ENCODE results near the gene MRPL40. TPM values are rescaled to one million over a fixed set of nuclear protein-coding genes. Genes with fewer than 3 reads are reported as not detected.

The MRPL40 gene
- total and polyA plus RNA-seq, 2 experiments from 2014 or later: 15.5 to 53.5 TPM

- Mint-ChIP-seq H3K36me3 (ENCODE audit: low read depth) (peaks cover 23% of the 10 kb centered on the region), H3K4me1 (no peaks in the 10 kb centered on the region; the same call in 2 of the 3 replicates)
These were observed 8.3 kb downstream of the MRPL40 start for GRCh38 chr22:19440411-19441195.

DNA sequence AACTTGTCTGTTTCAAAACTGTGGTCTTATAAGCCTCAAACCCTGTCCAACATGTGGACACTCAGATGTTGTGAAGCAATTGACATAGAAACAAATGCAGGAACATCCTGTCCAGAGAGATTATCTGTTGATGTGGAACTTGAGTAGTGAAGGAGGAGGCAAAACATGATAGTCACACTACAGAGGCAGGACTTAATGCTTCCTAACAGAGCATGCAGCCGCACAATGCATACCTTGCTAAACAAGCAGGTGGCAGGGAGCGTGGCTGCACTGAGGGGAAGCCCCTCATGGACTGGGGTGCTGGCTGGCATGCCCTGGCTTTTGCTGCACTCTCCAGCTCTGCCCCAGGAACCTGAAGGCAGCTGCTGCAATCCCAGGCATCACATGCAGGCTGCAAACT lies 9.8 kb downstream of the MRPL40 start:
- Mint-ChIP-seq H3K9me3 (no peaks in the 10 kb centered on the region; the same call in 2 of the 3 replicates), H3K27ac (no peak overlapping the region), H3K4me1 (peaks cover 9% of the 10 kb centered on the region), H3K36me3 (ENCODE audit: low read depth) (peaks cover 27% of the 10 kb centered on the region), H3K27me3 (ENCODE audit: insufficient read depth, low read depth, poor library complexity) (peaks cover 14% of the 10 kb centered on the region), H3K4me3 (no peak overlapping the region)
- no peak overlapping the region for H3K4me3 ChIP-seq
- ATAC-seq (no peak), DNase-seq (ENCODE audit: low spot score) (no peak)
- peaks cover 48% of the 10 kb centered on the region for H3K79me2 ChIP-seq (replicated peaks; ENCODE audit: insufficient read depth)
- no peak overlapping the region for H2AFZ ChIP-seq
- peaks cover 59% of the 10 kb centered on the region for H4K20me1 ChIP-seq (replicated peaks; ENCODE audit: insufficient read depth)
- H3K9me2 ChIP-seq (ENCODE audit: insufficient read depth): no peaks in the 10 kb centered on the region
- H3K27me3 ChIP-seq (ENCODE audit: insufficient read depth): peaks cover 8% of the 10 kb centered on the region
- H3K4me2 ChIP-seq: no peak overlapping the region
- H3K4me1 ChIP-seq (ENCODE audit: insufficient read depth): peaks cover 6% of the 10 kb centered on the region; the same call in 1 of the 2 replicates
- no peak overlapping the region for H3K27ac ChIP-seq (ENCODE audit: low read depth)
- H3K36me3 ChIP-seq (ENCODE audit: insufficient read depth): no peaks in the 10 kb centered on the region; the same call in 1 of the 2 replicates
- no peaks in the 10 kb centered on the region for H3F3A ChIP-seq (replicated peaks; ENCODE audit: low read depth)
- TF ChIP-seq, protein P1, sequence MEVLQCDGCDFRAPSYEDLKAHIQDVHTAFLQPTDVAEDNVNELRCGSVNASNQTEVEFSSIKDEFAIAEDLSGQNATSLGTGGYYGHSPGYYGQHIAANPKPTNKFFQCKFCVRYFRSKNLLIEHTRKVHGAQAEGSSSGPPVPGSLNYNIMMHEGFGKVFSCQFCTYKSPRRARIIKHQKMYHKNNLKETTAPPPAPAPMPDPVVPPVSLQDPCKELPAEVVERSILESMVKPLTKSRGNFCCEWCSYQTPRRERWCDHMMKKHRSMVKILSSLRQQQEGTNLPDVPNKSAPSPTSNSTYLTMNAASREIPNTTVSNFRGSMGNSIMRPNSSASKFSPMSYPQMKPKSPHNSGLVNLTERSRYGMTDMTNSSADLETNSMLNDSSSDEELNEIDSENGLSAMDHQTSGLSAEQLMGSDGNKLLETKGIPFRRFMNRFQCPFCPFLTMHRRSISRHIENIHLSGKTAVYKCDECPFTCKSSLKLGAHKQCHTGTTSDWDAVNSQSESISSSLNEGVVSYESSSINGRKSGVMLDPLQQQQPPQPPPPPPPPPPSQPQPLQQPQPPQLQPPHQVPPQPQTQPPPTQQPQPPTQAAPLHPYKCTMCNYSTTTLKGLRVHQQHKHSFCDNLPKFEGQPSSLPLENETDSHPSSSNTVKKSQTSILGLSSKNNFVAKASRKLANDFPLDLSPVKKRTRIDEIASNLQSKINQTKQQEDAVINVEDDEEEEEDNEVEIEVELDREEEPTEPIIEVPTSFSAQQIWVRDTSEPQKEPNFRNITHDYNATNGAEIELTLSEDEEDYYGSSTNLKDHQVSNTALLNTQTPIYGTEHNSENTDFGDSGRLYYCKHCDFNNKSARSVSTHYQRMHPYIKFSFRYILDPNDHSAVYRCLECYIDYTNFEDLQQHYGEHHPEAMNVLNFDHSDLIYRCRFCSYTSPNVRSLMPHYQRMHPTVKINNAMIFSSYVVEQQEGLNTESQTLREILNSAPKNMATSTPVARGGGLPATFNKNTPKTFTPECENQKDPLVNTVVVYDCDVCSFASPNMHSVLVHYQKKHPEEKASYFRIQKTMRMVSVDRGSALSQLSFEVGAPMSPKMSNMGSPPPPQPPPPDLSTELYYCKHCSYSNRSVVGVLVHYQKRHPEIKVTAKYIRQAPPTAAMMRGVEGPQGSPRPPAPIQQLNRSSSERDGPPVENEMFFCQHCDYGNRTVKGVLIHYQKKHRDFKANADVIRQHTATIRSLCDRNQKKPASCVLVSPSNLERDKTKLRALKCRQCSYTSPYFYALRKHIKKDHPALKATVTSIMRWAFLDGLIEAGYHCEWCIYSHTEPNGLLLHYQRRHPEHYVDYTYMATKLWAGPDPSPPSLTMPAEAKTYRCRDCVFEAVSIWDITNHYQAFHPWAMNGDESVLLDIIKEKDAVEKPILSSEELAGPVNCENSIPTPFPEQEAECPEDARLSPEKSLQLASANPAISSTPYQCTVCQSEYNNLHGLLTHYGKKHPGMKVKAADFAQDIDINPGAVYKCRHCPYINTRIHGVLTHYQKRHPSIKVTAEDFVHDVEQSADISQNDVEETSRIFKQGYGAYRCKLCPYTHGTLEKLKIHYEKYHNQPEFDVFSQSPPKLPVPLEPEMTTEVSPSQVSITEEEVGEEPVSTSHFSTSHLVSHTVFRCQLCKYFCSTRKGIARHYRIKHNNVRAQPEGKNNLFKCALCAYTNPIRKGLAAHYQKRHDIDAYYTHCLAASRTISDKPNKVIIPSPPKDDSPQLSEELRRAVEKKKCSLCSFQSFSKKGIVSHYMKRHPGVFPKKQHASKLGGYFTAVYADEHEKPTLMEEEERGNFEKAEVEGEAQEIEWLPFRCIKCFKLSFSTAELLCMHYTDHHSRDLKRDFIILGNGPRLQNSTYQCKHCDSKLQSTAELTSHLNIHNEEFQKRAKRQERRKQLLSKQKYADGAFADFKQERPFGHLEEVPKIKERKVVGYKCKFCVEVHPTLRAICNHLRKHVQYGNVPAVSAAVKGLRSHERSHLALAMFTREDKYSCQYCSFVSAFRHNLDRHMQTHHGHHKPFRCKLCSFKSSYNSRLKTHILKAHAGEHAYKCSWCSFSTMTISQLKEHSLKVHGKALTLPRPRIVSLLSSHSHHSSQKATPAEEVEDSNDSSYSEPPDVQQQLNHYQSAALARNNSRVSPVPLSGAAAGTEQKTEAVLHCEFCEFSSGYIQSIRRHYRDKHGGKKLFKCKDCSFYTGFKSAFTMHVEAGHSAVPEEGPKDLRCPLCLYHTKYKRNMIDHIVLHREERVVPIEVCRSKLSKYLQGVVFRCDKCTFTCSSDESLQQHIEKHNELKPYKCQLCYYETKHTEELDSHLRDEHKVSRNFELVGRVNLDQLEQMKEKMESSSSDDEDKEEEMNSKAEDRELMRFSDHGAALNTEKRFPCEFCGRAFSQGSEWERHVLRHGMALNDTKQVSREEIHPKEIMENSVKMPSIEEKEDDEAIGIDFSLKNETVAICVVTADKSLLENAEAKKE (CRISPR knock-in tag; IDR thresholded peaks at IDR 0.05): no peak
- TF ChIP-seq, protein P2, sequence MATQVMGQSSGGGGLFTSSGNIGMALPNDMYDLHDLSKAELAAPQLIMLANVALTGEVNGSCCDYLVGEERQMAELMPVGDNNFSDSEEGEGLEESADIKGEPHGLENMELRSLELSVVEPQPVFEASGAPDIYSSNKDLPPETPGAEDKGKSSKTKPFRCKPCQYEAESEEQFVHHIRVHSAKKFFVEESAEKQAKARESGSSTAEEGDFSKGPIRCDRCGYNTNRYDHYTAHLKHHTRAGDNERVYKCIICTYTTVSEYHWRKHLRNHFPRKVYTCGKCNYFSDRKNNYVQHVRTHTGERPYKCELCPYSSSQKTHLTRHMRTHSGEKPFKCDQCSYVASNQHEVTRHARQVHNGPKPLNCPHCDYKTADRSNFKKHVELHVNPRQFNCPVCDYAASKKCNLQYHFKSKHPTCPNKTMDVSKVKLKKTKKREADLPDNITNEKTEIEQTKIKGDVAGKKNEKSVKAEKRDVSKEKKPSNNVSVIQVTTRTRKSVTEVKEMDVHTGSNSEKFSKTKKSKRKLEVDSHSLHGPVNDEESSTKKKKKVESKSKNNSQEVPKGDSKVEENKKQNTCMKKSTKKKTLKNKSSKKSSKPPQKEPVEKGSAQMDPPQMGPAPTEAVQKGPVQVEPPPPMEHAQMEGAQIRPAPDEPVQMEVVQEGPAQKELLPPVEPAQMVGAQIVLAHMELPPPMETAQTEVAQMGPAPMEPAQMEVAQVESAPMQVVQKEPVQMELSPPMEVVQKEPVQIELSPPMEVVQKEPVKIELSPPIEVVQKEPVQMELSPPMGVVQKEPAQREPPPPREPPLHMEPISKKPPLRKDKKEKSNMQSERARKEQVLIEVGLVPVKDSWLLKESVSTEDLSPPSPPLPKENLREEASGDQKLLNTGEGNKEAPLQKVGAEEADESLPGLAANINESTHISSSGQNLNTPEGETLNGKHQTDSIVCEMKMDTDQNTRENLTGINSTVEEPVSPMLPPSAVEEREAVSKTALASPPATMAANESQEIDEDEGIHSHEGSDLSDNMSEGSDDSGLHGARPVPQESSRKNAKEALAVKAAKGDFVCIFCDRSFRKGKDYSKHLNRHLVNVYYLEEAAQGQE (IDR thresholded peaks at IDR 0.05; ENCODE audit: unreplicated experiment): no peak

More at GRCh38 chr22:19440411-19441195, 8.3 kb downstream of the MRPL40 start:
- no peaks in the 10 kb centered on the region; the same call in 1 of the 2 replicates for H3K36me3 ChIP-seq (ENCODE audit: insufficient read depth)
- no peaks in the 10 kb centered on the region for H3K9me3 Mint-ChIP-seq
- no peak overlapping the region for H3K4me3 ChIP-seq
- no peak overlapping the region for H3K4me2 ChIP-seq
- H3K27me3 ChIP-seq (ENCODE audit: insufficient read depth): no peaks in the 10 kb centered on the region
- no peak overlapping the region for H2AFZ ChIP-seq
- H3K27me3 Mint-ChIP-seq (ENCODE audit: insufficient read depth, low read depth, poor library complexity): peaks cover 9% of the 10 kb centered on the region
- H3K79me2 ChIP-seq (replicated peaks; ENCODE audit: insufficient read depth): peaks cover 37% of the 10 kb centered on the region
- no peak overlapping the region for H3K27ac Mint-ChIP-seq
- TF ChIP-seq STAT1 (IDR thresholded peaks at IDR 0.05; ENCODE audit: unreplicated experiment) (no peak), ZNF331 (CRISPR knock-in tag; IDR thresholded peaks at IDR 0.05; ENCODE audit: low read depth) (no peak), ZNF114 (CRISPR knock-in tag; IDR thresholded peaks at IDR 0.05) (no peak), EZH2 (IDR thresholded peaks at IDR 0.05; ENCODE audit: low read depth, unreplicated experiment) (no peak), CTCF (conservative IDR thresholded peaks at IDR 0.05; ENCODE audit: low read depth in 2 of 2) (no peak), POLR2AphosphoS5 (IDR thresholded peaks at IDR 0.05; ENCODE audit: low read depth) (no peak), JUNB (IDR thresholded peaks at IDR 0.05; ENCODE audit: unreplicated experiment) (no peak)
- DNase-seq (ENCODE audit: low spot score) (no peak), ATAC-seq (no peak)
- H3F3A ChIP-seq (replicated peaks; ENCODE audit: low read depth): no peaks in the 10 kb centered on the region
- no peak overlapping the region for H3K27ac ChIP-seq (ENCODE audit: low read depth)
- no peaks in the 10 kb centered on the region for H3K4me1 ChIP-seq (ENCODE audit: insufficient read depth)
- H3K4me3 Mint-ChIP-seq: no peak overlapping the region
- no peaks in the 10 kb centered on the region for H3K9me2 ChIP-seq (ENCODE audit: insufficient read depth)
- peaks cover 51% of the 10 kb centered on the region for H4K20me1 ChIP-seq (replicated peaks; ENCODE audit: insufficient read depth)

Measured in GM23338 (cell line).